Measurements from ENCODE around the gene DTNBP1. TPM values are rescaled to one million over a fixed set of nuclear protein-coding genes. Genes with fewer than 3 reads are reported as not detected.

The DTNBP1 gene
- total and polyA plus RNA-seq, 2 of the 13 experiments (the other 11 are each of a cell fraction or from before 2014, with no cell fraction given), result 6.6 to 19.1 TPM

GRCh38 chr6:15519681-15520080 lies 143.1 kb downstream of the DTNBP1 start:
- no TSS peak for BruUV-seq (replicated peaks)
- Histone ChIP-seq H3K79me2 (ENCODE audit: insufficient read depth, low read length) (no peaks in the 10 kb centered on the region), H3K4me1 (ENCODE audit: insufficient read depth, low read length) (no peaks in the 10 kb centered on the region), H3K36me3 (replicated peaks in 1 of 2; ENCODE audit: control insufficient read depth in 1 of 2, insufficient read depth in 2 of 2, low read length in 2 of 2) (peaks cover 6 to 65% of the 10 kb centered on the region in 2 experiments), H3K27ac (ENCODE audit: extremely low read length, insufficient read depth, low read length) (no peak overlapping the region), H3K9ac (ENCODE audit: insufficient read depth, low read depth, low read length) (no peak overlapping the region), H3K4me3 (replicated peaks in 1 of 3; ENCODE audit: insufficient read depth in 1 of 3, low read depth in 2 of 3, low read length in 3 of 3) (no peak overlapping the region), H2AFZ (ENCODE audit: low read length) (no peak overlapping the region), H3K27me3 (ENCODE audit: control insufficient read depth in 1 of 2, insufficient read depth in 2 of 2, low read length in 2 of 2) (no peaks in the 10 kb centered on the region), H3K9me3 (ENCODE audit: low read length) (no peaks in the 10 kb centered on the region), H3K4me2 (ENCODE audit: low read depth, low read length) (no peak overlapping the region), H4K20me1 (ENCODE audit: insufficient read depth, low read length) (no peaks in the 10 kb centered on the region)
- ChIA-PET POLR2A (no interaction called here), CTCF (ENCODE audit: low intra/inter-chr PET ratio, low total read pairs) (no interaction called here)
- intact Hi-C loops (cut with micrococcal nuclease; ENCODE audit: unreplicated experiment) (no loop called here), in situ Hi-C loops (cut with HindIII; ENCODE audit: extremely low pct_ligation_motif_present, low pct_unique_long_range_greater_than_20kb) (loop anchor here (10.0 kb wide), 1 partner anchor 105 kb away; no protein-coding TSS in a partner anchor)
- FAIRE-seq, result no peak
- WGBS (ENCODE audit: low lambda C conversion rate), result 94% methylated on average over 6 of the region's 6 CpGs
- ATAC-seq, result no peak
- no peak for DNase-seq (ENCODE audit: low spot score)
- TF ChIP-seq IRX3 (CRISPR knock-in tag; IDR thresholded peaks at IDR 0.05; ENCODE audit: borderline replicate concordance, low read depth) (no peak), LCORL (IDR thresholded peaks at IDR 0.05) (no peak), LCORL (CRISPR knock-in tag; IDR thresholded peaks at IDR 0.05) (no peak), ZNF7 (CRISPR knock-in tag; IDR thresholded peaks at IDR 0.05) (no peak), PAWR (CRISPR knock-in tag; IDR thresholded peaks at IDR 0.05; ENCODE audit: borderline replicate concordance) (no peak), ZNF850 (CRISPR knock-in tag; conservative IDR thresholded peaks at IDR 0.05) (no peak), SOX13 (IDR thresholded peaks at IDR 0.05) (no peak), SOX13 (CRISPR knock-in tag; conservative IDR thresholded peaks at IDR 0.05 in 1 of 2, IDR thresholded peaks at IDR 0.05 in 1 of 2) (no peak), ZMYM3 (CRISPR knock-in tag; IDR thresholded peaks at IDR 0.05) (no peak), ZBTB7B (CRISPR knock-in tag; IDR thresholded peaks at IDR 0.05) (no peak), HIVEP1 (CRISPR knock-in tag; IDR thresholded peaks at IDR 0.05) (no peak), TCF12 (IDR thresholded peaks at IDR 0.05) (no peak), TCF12 (CRISPR knock-in tag; IDR thresholded peaks at IDR 0.05) (no peak)
- TF ChIP-seq, protein P1, sequence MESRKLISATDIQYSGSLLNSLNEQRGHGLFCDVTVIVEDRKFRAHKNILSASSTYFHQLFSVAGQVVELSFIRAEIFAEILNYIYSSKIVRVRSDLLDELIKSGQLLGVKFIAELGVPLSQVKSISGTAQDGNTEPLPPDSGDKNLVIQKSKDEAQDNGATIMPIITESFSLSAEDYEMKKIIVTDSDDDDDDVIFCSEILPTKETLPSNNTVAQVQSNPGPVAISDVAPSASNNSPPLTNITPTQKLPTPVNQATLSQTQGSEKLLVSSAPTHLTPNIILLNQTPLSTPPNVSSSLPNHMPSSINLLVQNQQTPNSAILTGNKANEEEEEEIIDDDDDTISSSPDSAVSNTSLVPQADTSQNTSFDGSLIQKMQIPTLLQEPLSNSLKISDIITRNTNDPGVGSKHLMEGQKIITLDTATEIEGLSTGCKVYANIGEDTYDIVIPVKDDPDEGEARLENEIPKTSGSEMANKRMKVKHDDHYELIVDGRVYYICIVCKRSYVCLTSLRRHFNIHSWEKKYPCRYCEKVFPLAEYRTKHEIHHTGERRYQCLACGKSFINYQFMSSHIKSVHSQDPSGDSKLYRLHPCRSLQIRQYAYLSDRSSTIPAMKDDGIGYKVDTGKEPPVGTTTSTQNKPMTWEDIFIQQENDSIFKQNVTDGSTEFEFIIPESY (CRISPR knock-in tag; IDR thresholded peaks at IDR 0.05), result no peak
- TF ChIP-seq, protein P2, sequence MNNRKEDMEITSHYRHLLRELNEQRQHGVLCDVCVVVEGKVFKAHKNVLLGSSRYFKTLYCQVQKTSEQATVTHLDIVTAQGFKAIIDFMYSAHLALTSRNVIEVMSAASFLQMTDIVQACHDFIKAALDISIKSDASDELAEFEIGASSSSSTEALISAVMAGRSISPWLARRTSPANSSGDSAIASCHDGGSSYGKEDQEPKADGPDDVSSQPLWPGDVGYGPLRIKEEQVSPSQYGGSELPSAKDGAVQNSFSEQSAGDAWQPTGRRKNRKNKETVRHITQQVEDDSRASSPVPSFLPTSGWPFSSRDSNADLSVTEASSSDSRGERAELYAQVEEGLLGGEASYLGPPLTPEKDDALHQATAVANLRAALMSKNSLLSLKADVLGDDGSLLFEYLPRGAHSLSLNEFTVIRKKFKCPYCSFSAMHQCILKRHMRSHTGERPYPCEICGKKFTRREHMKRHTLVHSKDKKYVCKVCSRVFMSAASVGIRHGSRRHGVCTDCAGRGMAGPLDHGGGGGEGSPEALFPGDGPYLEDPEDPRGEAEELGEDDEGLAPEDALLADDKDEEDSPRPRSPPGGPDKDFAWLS (CRISPR knock-in tag; IDR thresholded peaks at IDR 0.05; ENCODE audit: borderline replicate concordance), result no peak
- TF ChIP-seq, protein P3, sequence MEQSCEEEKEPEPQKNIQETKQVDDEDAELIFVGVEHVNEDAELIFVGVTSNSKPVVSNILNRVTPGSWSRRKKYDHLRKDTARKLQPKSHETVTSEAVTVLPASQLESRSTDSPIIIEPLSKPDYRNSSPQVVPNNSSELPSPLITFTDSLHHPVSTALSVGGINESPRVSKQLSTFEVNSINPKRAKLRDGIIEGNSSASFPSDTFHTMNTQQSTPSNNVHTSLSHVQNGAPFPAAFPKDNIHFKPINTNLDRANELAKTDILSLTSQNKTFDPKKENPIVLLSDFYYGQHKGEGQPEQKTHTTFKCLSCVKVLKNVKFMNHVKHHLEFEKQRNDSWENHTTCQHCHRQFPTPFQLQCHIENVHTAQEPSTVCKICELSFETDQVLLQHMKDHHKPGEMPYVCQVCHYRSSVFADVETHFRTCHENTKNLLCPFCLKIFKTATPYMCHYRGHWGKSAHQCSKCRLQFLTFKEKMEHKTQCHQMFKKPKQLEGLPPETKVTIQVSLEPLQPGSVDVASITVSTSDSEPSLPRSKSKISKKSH (CRISPR knock-in tag; IDR thresholded peaks at IDR 0.05; ENCODE audit: borderline replicate concordance), result no peak

Measured in HepG2 (cell line).